HepG2 (cell line): ENCODE results near the gene KXD1.

Experiments used
- CTCF ChIP-seq: sonication (generic); formaldehyde crosslinking; IDR thresholded peaks from 2 replicates; pipeline ENCODE4 v1.5.0; 2020; ENCODE audit warnings: mild to moderate bottlenecking, missing genetic modification reagents, moderate library complexity
- EZH2 ChIP-seq: conservative IDR thresholded peaks from 2 replicates; pipeline ENCODE4 v1.6.1; 2012; ENCODE audit warnings: mild to moderate bottlenecking, low read depth, low read length, moderate library complexity
- FIP1L1 ChIP-seq: fragments of 200-400 bp; formaldehyde crosslinking; IDR thresholded peaks from 2 replicates; pipeline ENCODE4 v1.6.1; 2018; ENCODE audit warnings: low read depth, mild to moderate bottlenecking, low read length, moderate library complexity, borderline replicate concordance; ENCODE audit not compliant: insufficient read depth
- ZNF431 ChIP-seq: sonication (generic); formaldehyde crosslinking; IDR thresholded peaks from 2 replicates; pipeline ENCODE4 v1.9.0; 2022; ENCODE audit warnings: missing genetic modification reagents, low read depth, mild to moderate bottlenecking, borderline replicate concordance

- TF ChIP-seq ZNF431 (no peak), FIP1L1 (no peak), CTCF (CRISPR knock-in tag) (no peak), EZH2 (no peak)
Observed at GRCh38 chr19:18609717-18610051, 52.0 kb downstream of the KXD1 start.
